Breast epithelium (tissue), 4 donors: Measurements from ENCODE around the gene TSC1. TPM values are rescaled to one million over a fixed set of nuclear protein-coding genes. Genes with fewer than 3 reads are reported as not detected.

Source experiments
- DNase-seq, 2 donors: peaks; one replicate each; pipeline ENCODE4 v3.0.0-alpha.2; 2019; ENCODE audit warnings: low spot score in 2 of 2
- H3K27ac ChIP-seq, 2 donors: fragments of 200-600 bp; sonication (generic) in 1 of 2; one replicate each; pipeline ENCODE4 v1.5.1; 2016 to 2019; ENCODE audit warnings: mild to moderate bottlenecking in 1 of 2
- H3K27me3 ChIP-seq, 2 donors: fragments of 200-600 bp; sonication (generic) in 1 of 2; one replicate each; pipeline versions ENCODE4 v1.5.1 to v1.6.0; 2017 to 2019; ENCODE audit warnings: control low read depth in 1 of 2, mild to moderate bottlenecking in 1 of 2
- H3K36me3 ChIP-seq: fragments of 200-600 bp; one replicate; pipeline ENCODE4 v1.5.1; 2019
- H3K4me1 ChIP-seq, 2 donors: fragments of 200-600 bp; sonication (generic); one replicate each; pipeline ENCODE4 v1.5.1; 2016 to 2019; ENCODE audit warnings: control low read depth in 1 of 2
- H3K4me3 ChIP-seq, 3 donors: fragments of 200-600 bp; sonication (generic); 1 replicate in 2 of 3; 2 replicates in 1 of 3; pipeline ENCODE4 v1.5.1; 2016 to 2019; ENCODE audit warnings: mild to moderate bottlenecking in 3 of 3, moderate library complexity in 2 of 3
- H3K9me3 ChIP-seq, 2 donors: fragments of 200-600 bp; sonication (generic) in 1 of 2; one replicate each; pipeline ENCODE4 v1.5.1; 2016 to 2019; ENCODE audit warnings: control low read depth in 1 of 2
- POLR2A ChIP-seq: fragments of 450-650 bp; IDR thresholded peaks from one replicate; pipeline ENCODE4 v1.6.1; 2016; ENCODE audit warnings: antibody characterized with exemption, mild to moderate bottlenecking, moderate library complexity
- POLR2AphosphoS5 ChIP-seq, 3 donors: sonication (generic); formaldehyde crosslinking; IDR thresholded peaks; one replicate each; pipeline ENCODE4 v1.6.1; 2017; ENCODE audit warnings: antibody characterized with exemption in 3 of 3
- intact Hi-C: fragments of 100-400 bp; cut with DNase I; formaldehyde crosslinking; loops from one replicate; pipeline ENCODE4 v1.15.1; 2023; ENCODE audit warnings: low total_unique reads
- total RNA-seq, 3 donors: library from RNA; depleted of rRNA; stranded (reverse); fragments of >200 nt; gene quantifications; one replicate each; pipeline ENCODE4 v1.1.0, GENCODE V29; 2016
- TF ChIP-seq, protein P1 (sequence below), 3 donors: fragments of 450-650 bp; IDR thresholded peaks; one replicate each; pipeline ENCODE4 v1.5.1; 2016 to 2017; ENCODE audit warnings: antibody characterized with exemption in 3 of 3, mild to moderate bottlenecking in 3 of 3, moderate library complexity in 3 of 3

TSC1 gene
- total RNA-seq, 3 donors from 2014 or later, result 38.1 to 61.9 (median 48.2) TPM

DNA sequence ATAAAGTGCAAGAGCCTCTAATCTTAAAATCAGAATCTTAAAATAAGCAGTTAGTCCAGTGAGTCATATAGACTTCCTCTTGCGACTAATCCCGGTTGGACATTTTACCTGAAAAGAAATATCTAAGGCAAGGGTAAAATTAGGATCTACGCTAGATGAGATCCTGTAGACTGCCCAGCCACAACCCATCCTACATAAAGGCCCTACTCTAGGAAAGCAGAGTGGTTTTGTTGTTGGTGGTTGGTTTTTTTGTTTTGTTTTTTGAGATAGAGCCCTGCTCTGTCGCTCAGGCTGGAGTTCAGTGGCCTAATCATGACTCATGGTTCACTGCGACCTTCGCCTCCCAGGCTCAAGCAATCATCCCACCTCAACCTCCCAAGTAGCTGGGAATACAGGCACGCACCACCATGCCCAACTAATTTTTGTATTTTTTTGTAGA lies 6.9 kb downstream of the TSC1 start:
- Histone ChIP-seq H3K9me3 (no peaks in the 10 kb centered on the region), H3K36me3 (no peaks in the 10 kb centered on the region), H3K4me1 (no peaks in the 10 kb centered on the region), H3K27me3 (no peaks in the 10 kb centered on the region), H3K4me3 (no peak overlapping the region), H3K27ac (no peak overlapping the region)
- no peak for DNase-seq
- intact Hi-C loops, result no loop called here
- TF ChIP-seq POLR2AphosphoS5 (IDR thresholded peaks at IDR 0.05) (no peak), POLR2A (no peak)
- TF ChIP-seq, protein P1, sequence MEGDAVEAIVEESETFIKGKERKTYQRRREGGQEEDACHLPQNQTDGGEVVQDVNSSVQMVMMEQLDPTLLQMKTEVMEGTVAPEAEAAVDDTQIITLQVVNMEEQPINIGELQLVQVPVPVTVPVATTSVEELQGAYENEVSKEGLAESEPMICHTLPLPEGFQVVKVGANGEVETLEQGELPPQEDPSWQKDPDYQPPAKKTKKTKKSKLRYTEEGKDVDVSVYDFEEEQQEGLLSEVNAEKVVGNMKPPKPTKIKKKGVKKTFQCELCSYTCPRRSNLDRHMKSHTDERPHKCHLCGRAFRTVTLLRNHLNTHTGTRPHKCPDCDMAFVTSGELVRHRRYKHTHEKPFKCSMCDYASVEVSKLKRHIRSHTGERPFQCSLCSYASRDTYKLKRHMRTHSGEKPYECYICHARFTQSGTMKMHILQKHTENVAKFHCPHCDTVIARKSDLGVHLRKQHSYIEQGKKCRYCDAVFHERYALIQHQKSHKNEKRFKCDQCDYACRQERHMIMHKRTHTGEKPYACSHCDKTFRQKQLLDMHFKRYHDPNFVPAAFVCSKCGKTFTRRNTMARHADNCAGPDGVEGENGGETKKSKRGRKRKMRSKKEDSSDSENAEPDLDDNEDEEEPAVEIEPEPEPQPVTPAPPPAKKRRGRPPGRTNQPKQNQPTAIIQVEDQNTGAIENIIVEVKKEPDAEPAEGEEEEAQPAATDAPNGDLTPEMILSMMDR (IDR thresholded peaks at IDR 0.05), result no peak

DNA sequence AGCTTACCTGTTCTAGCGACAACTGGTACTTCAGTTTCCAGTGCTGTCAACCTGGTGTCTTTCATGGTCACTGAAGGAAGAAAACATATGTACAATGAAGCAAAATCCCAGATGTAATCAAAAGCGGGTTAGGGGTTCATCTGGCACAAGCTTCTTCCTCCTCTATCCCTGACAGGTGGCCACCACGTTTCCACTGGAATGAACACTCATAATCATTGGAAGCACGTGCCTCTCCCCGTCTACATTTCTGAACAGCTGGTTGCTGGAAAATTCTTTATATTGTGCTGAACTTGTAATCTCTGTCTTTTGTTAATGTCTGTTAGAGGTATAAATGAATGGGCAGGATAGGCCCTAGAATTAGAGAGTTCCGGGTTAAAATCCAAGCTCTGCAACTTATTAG lies 9.4 kb downstream of the TSC1 start:
- no peaks in the 10 kb centered on the region for H3K4me1 ChIP-seq
- intact Hi-C loops, result no loop called here
- no peak overlapping the region for H3K4me3 ChIP-seq
- no peak for TF ChIP-seq POLR2AphosphoS5 (IDR thresholded peaks at IDR 0.05)
- TF ChIP-seq POLR2A, result no peak
- TF ChIP-seq, protein P1 (IDR thresholded peaks at IDR 0.05), result no peak
- H3K9me3 ChIP-seq, result no peaks in the 10 kb centered on the region
- H3K27ac ChIP-seq, result no peak overlapping the region
- H3K36me3 ChIP-seq, result no peaks in the 10 kb centered on the region
- DNase-seq, result no peak
- no peaks in the 10 kb centered on the region for H3K27me3 ChIP-seq

DNA sequence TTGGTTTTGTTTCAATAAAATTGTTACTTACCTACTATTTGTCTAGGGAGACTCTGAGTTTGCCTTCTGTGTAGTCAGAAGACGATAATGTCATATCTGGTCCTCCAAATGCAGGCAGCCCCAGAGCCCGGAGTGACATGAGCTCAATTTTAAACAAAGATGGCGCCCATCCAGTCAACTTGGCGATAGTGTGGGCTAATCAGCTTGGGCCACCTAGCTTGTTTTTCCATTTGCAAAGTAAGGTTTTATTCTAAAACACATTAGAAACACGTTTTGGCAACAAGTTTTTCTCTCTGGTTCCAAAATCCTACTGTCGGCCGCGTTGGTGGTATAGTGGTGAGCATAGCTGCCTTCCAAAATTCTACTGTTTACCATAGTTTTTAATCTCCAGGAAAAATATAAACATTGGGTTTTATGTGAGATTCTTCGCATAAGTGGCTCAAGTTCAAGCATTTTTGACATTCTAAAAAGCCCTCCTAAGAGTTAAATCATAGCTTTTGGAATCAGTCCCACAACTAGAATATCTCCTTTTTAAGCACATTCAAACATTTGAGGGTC lies 13.2 kb downstream of the TSC1 start:
- no peak overlapping the region for H3K4me3 ChIP-seq
- H3K9me3 ChIP-seq, result no peaks in the 10 kb centered on the region
- peaks cover 6% of the 10 kb centered on the region for H3K36me3 ChIP-seq
- TF ChIP-seq, protein P1 (IDR thresholded peaks at IDR 0.05), result no peak
- TF ChIP-seq POLR2A, result no peak
- no peak for TF ChIP-seq POLR2AphosphoS5 (IDR thresholded peaks at IDR 0.05)
- H3K27ac ChIP-seq, result no peak overlapping the region
- DNase-seq, result no peak
- intact Hi-C loops, result no loop called here
- no peaks in the 10 kb centered on the region for H3K4me1 ChIP-seq
- H3K27me3 ChIP-seq, result no peaks in the 10 kb centered on the region

DNA sequence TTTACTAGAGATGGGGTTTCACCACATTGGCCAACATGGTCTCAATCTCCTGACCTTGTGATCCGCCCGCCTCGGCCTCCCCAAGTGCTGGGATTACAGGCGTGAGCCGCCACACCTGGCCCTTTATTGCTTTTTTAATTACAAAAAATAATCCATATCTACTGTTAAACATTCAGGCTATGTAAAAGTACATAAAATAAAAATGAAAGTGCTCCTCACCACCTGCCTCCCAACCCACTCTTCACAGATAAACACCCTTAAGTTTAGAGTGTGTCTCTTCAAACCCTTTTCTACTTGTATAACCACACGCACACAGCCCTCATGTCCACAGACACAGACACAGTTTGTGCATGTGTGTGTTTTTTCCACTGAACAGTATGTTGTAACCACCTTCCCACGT lies 16.7 kb downstream of the TSC1 start:
- no peaks in the 10 kb centered on the region for H3K4me1 ChIP-seq
- H3K4me3 ChIP-seq, result no peak overlapping the region
- no peak for DNase-seq
- no peaks in the 10 kb centered on the region for H3K9me3 ChIP-seq
- TF ChIP-seq POLR2A (no peak), POLR2AphosphoS5 (IDR thresholded peaks at IDR 0.05) (no peak)
- TF ChIP-seq, protein P1 (IDR thresholded peaks at IDR 0.05), result no peak
- intact Hi-C loops, result no loop called here
- H3K27ac ChIP-seq, result no peak overlapping the region
- H3K27me3 ChIP-seq, result no peaks in the 10 kb centered on the region
- peaks cover 13% of the 10 kb centered on the region for H3K36me3 ChIP-seq

DNA sequence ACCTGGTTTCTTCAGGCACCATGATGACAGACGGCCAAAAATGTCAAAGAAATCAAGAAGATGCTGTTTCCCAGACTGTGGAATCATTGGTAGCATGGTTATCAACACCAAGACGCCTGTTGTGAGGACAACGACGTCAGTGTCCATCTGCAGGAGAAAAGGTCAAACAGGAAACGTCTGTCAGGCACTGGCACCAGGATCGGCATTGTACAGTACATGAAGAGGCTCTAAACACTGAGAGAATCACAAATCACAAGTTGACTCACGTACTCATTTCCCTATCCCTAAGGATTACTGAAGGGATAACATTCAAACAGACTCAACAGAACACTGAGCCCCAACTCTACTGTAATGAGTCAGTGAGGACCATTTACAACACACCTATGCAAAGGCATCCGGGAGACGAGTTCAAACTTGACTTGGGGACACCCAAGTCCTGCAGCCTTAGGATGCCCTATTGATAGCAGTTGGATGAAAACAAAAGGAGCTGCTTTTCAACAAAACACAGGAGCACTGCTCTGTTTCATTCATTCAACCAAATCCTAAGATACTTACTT lies 21.0 kb downstream of the TSC1 start:
- no peaks in the 10 kb centered on the region for H3K4me1 ChIP-seq
- TF ChIP-seq, protein P1 (IDR thresholded peaks at IDR 0.05), result no peak
- TF ChIP-seq POLR2AphosphoS5 (IDR thresholded peaks at IDR 0.05) (no peak), POLR2A (no peak)
- no peak overlapping the region for H3K4me3 ChIP-seq
- intact Hi-C loops, result loop anchor here (5.0 kb wide), 1 partner anchor 1134 kb away; no protein-coding TSS in a partner anchor
- no peak overlapping the region for H3K27ac ChIP-seq
- H3K9me3 ChIP-seq, result no peaks in the 10 kb centered on the region
- no peaks in the 10 kb centered on the region for H3K27me3 ChIP-seq
- DNase-seq, result no peak
- peaks cover 17% of the 10 kb centered on the region for H3K36me3 ChIP-seq
